Caco-2 (cell line): Measurements from ENCODE around the gene KCNJ1. TPM values are rescaled to one million over a fixed set of nuclear protein-coding genes. Genes with fewer than 3 reads are reported as not detected.

Source experiments
- BruUV-seq: library from RNA; stranded (reverse); fragments of 400-500 nt; replicated peaks from 2 replicates; lab custom pipeline; 2021; lab: Mats Ljungman, UMichigan
- CTCF ChIA-PET: fragments of 300-600 bp; sonication (Branson Sonifier 250); formaldehyde crosslinking; loops from one replicate; lab custom pipeline; 2022; ENCODE audit warnings: antibody characterized with exemption; lab: Charles Lee
- POLR2A ChIA-PET: fragments of 300-600 bp; sonication (Branson Sonifier 250); formaldehyde crosslinking; loops from one replicate; lab custom pipeline; 2022; ENCODE audit warnings: antibody characterized with exemption; lab: Charles Lee
- DNase-seq, 2 experiments: peaks; one replicate each; pipeline versions ENCODE4 v3.0.0 to v3.0.0-alpha.2; 2020 to 2022
- H3K27me3 ChIP-seq: replicated peaks from 2 replicates; pipeline ENCODE4 v1.6.0; 2011; ENCODE audit warnings: low read length; ENCODE audit not compliant: control insufficient read depth, insufficient read depth
- H3K36me3 ChIP-seq: 2 replicates; pipeline ENCODE4 v1.5.1; 2011; ENCODE audit warnings: low read length; ENCODE audit not compliant: control insufficient read depth, insufficient read depth
- H3K4me1 ChIP-seq: fragments of 250-450 bp; sonication (Bioruptor Pico); 2 replicates; pipeline ENCODE4 v1.5.1; 2020; ENCODE audit warnings: mild to moderate bottlenecking
- H3K4me3 ChIP-seq: 2 replicates; pipeline ENCODE4 v1.5.1; 2011; ENCODE audit warnings: low read depth, mild to moderate bottlenecking, control low read depth, low read length
- H3K9me3 ChIP-seq: fragments of 250-450 bp; sonication (Bioruptor Pico); 2 replicates; pipeline ENCODE4 v1.5.1; 2020; ENCODE audit warnings: mild to moderate bottlenecking, moderate library complexity
- H3K27ac Mint-ChIP-seq: one replicate; pipeline ENCODE4 v1.8.0; 2022; ENCODE audit warnings: mixed read lengths; ENCODE audit not compliant: unreplicated experiment
- H3K27me3 Mint-ChIP-seq: one replicate; pipeline ENCODE4 v1.8.0; 2022; ENCODE audit warnings: mixed read lengths; ENCODE audit not compliant: insufficient read depth, unreplicated experiment
- H3K36me3 Mint-ChIP-seq: one replicate; pipeline ENCODE4 v1.8.0; 2022; ENCODE audit warnings: mild to moderate bottlenecking, mixed read lengths; ENCODE audit not compliant: insufficient read depth, unreplicated experiment
- H3K4me1 Mint-ChIP-seq: one replicate; pipeline ENCODE4 v1.8.0; 2022; ENCODE audit warnings: low read depth, mixed read lengths; ENCODE audit not compliant: unreplicated experiment
- H3K4me3 Mint-ChIP-seq: one replicate; pipeline ENCODE4 v1.8.0; 2022; ENCODE audit warnings: mild to moderate bottlenecking, moderate library complexity, mixed read lengths; ENCODE audit not compliant: unreplicated experiment
- H3K9me3 Mint-ChIP-seq: one replicate; pipeline ENCODE4 v1.8.0; 2022; ENCODE audit warnings: mixed read lengths; ENCODE audit not compliant: unreplicated experiment
- CTCF ChIP-seq, 2 experiments: fragments of 200-600 bp in 1 of 2; IDR thresholded peaks; 1 replicate in 1 of 2; 2 replicates in 1 of 2; pipeline versions ENCODE4 v1.5.1 to v1.8.0; 2011 to 2022; ENCODE audit warnings: antibody characterized with exemption in 1 of 2, control low read depth in 1 of 2, inconsistent platforms in 1 of 2, low read depth in 1 of 2, low read length in 1 of 2, mild to moderate bottlenecking in 1 of 2, moderate library complexity in 1 of 2; ENCODE audit not compliant: insufficient read depth in 1 of 2, severe bottlenecking in 1 of 2, unreplicated experiment in 1 of 2
- intact Hi-C: fragments of 100-400 bp; cut with micrococcal nuclease; formaldehyde crosslinking; loops from one replicate; pipeline ENCODE4 v1.10.0; 2022; ENCODE audit not compliant: unreplicated experiment
- total RNA-seq: library from RNA; stranded (reverse); gene quantifications from 2 replicates; pipeline ENCODE4 v1.2.3, GENCODE V29; 2022

KCNJ1 gene
- total RNA-seq, 1 experiment from 2014 or later = not detected

- H3K27me3 ChIP-seq = peaks cover 2% of the 10 kb centered on the region; the same call in 1 of the 2 replicates
- Mint-ChIP-seq H3K27me3 (peaks cover 11% of the 10 kb centered on the region), H3K9me3 (peaks cover 12% of the 10 kb centered on the region), H3K27ac (no peak overlapping the region), H3K36me3 (no peaks in the 10 kb centered on the region), H3K4me1 (no peaks in the 10 kb centered on the region), H3K4me3 (no peak overlapping the region)
- no peak for TF ChIP-seq CTCF (IDR thresholded peaks at IDR 0.05; ENCODE audit: insufficient read depth in 1 of 2, low read depth in 1 of 2, low read length in 1 of 2, severe bottlenecking in 1 of 2, unreplicated experiment in 1 of 2)
- intact Hi-C loops = no loop called here
- no peaks in the 10 kb centered on the region for H3K9me3 ChIP-seq
- no peak overlapping the region for H3K4me3 ChIP-seq
- H3K36me3 ChIP-seq = no peaks in the 10 kb centered on the region
- ChIA-PET CTCF (no interaction called here), POLR2A (no interaction called here)
- no TSS peak for BruUV-seq
- DNase-seq = no peak
- no peaks in the 10 kb centered on the region; the same call in 1 of the 2 replicates for H3K4me1 ChIP-seq
Measured at GRCh38 chr11:128911701-128912100, 44.6 kb upstream of the KCNJ1 start.

DNA sequence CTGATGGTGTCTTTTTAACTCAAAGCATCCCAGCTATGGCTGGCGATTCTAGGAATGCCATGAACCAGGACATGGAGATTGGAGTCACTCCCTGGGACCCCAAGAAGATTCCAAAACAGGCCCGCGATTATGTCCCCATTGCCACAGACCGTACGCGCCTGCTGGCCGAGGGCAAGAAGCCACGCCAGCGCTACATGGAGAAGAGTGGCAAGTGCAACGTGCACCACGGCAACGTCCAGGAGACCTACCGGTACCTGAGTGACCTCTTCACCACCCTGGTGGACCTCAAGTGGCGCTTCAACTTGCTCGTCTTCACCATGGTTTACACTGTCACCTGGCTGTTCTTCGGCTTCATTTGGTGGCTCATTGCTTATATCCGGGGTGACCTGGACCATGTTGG is 44.1 kb upstream of the KCNJ1 start:
- Histone ChIP-seq H3K4me1 (peaks cover 3% of the 10 kb centered on the region), H3K36me3 (no peaks in the 10 kb centered on the region), H3K27me3 (peaks cover 2% of the 10 kb centered on the region; the same call in 1 of the 2 replicates), H3K9me3 (no peaks in the 10 kb centered on the region), H3K4me3 (no peak overlapping the region)
- no TSS peak for BruUV-seq
- CTCF ChIA-PET = no interaction called here
- DNase-seq = no peak
- intact Hi-C loops = no loop called here
- no peak for TF ChIP-seq CTCF (IDR thresholded peaks at IDR 0.05; ENCODE audit: insufficient read depth in 1 of 2, low read depth in 1 of 2, low read length in 1 of 2, severe bottlenecking in 1 of 2, unreplicated experiment in 1 of 2)
- no peak overlapping the region for H3K4me3 Mint-ChIP-seq
- POLR2A ChIA-PET = no interaction called here
- H3K27ac Mint-ChIP-seq = no peak overlapping the region
- H3K9me3 Mint-ChIP-seq = peaks cover 10% of the 10 kb centered on the region
- no peaks in the 10 kb centered on the region for H3K36me3 Mint-ChIP-seq
- peaks cover 11% of the 10 kb centered on the region for H3K27me3 Mint-ChIP-seq
- H3K4me1 Mint-ChIP-seq = peaks cover 3% of the 10 kb centered on the region

DNA sequence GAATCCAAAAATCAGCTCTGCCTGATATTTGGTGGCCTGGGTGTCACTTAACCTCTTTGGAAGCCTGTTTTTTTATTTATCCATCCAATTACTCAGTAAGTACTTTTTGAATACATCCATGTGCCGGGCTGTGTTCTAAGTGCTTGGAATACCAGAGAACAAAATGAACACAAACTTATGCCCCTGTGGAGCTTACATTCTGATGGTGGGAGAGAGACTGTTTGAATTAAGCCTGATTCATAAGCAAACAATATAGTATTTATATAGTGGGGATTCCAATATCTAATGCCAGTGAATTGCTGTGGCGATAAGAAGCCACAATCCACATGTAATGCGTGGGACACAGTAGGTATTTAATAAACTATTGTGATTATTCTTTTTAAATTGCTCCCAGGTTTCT is 43.5 kb upstream of the KCNJ1 start:
- H3K27me3 Mint-ChIP-seq = peaks cover 6% of the 10 kb centered on the region
- DNase-seq = no peak
- H3K36me3 Mint-ChIP-seq = no peaks in the 10 kb centered on the region
- no peak overlapping the region for H3K4me3 Mint-ChIP-seq
- no TSS peak for BruUV-seq
- no peaks in the 10 kb centered on the region for H3K36me3 ChIP-seq
- H3K4me1 Mint-ChIP-seq = peaks cover 6% of the 10 kb centered on the region
- no peak overlapping the region for H3K27ac Mint-ChIP-seq
- ChIA-PET CTCF (no interaction called here), POLR2A (no interaction called here)
- peaks cover 6% of the 10 kb centered on the region for H3K4me1 ChIP-seq
- H3K9me3 Mint-ChIP-seq = peaks cover 4% of the 10 kb centered on the region
- no peak overlapping the region for H3K4me3 ChIP-seq
- no peak for TF ChIP-seq CTCF (IDR thresholded peaks at IDR 0.05; ENCODE audit: insufficient read depth in 1 of 2, low read depth in 1 of 2, low read length in 1 of 2, severe bottlenecking in 1 of 2, unreplicated experiment in 1 of 2)
- intact Hi-C loops = no loop called here
- H3K9me3 ChIP-seq = no peaks in the 10 kb centered on the region
- H3K27me3 ChIP-seq = peaks cover 2% of the 10 kb centered on the region; the same call in 1 of the 2 replicates
